ENCODE data around the gene CTSH. TPM values are rescaled to one million over a fixed set of nuclear protein-coding genes. Genes with fewer than 3 reads are reported as not detected.

CTSH gene
- total RNA-seq, 2 experiments from 2014 or later, result 11.1 to 11.4 TPM

GRCh38 chr15:78990278-78990677 lies 45.4 kb upstream of the CTSH start:
- no peaks in the 10 kb centered on the region for H3K4me1 ChIP-seq (ENCODE audit: insufficient read depth, low read length)
- Mint-ChIP-seq H3K27ac (no peak overlapping the region), H3K4me1 (ENCODE audit: low read depth) (no peaks in the 10 kb centered on the region), H3K4me3 (no peak overlapping the region), H3K36me3 (ENCODE audit: low read depth) (no peaks in the 10 kb centered on the region), H3K9me3 (no peaks in the 10 kb centered on the region), H3K27me3 (peaks cover 10% of the 10 kb centered on the region)
- no peak for DNase-seq
- no peak for TF ChIP-seq CTCF (IDR thresholded peaks at IDR 0.05)
- H3K27ac ChIP-seq (ENCODE audit: low read depth in 1 of 2, low read length in 2 of 2), result no peak overlapping the region
- H3K36me3 ChIP-seq (ENCODE audit: insufficient read depth, low read length), result no peaks in the 10 kb centered on the region
- H3K9me3 ChIP-seq (ENCODE audit: control insufficient read depth in 1 of 2, insufficient read depth in 1 of 2, low read length in 2 of 2), result no peaks in the 10 kb centered on the region
- ATAC-seq (ENCODE audit: poor library complexity), result no peak
- no peak overlapping the region for H3K4me3 ChIP-seq (ENCODE audit: low read length)
- POLR2A ChIA-PET, result no interaction called here
- no peaks in the 10 kb centered on the region for H3K27me3 ChIP-seq (ENCODE audit: control insufficient read depth in 1 of 2, insufficient read depth in 2 of 2, low read length in 2 of 2)
- CTCF ChIA-PET, result no interaction called here
- intact Hi-C loops (cut with DNase I, micrococcal nuclease), result no loop called here

- Mint-ChIP-seq H3K27me3 (peaks cover 10% of the 10 kb centered on the region), H3K36me3 (ENCODE audit: low read depth) (no peaks in the 10 kb centered on the region), H3K9me3 (no peaks in the 10 kb centered on the region), H3K27ac (no peak overlapping the region), H3K4me3 (no peak overlapping the region), H3K4me1 (ENCODE audit: low read depth) (no peaks in the 10 kb centered on the region)
- POLR2A ChIA-PET, result no interaction called here
- no peaks in the 10 kb centered on the region for H3K36me3 ChIP-seq (ENCODE audit: insufficient read depth, low read length)
- H3K9me3 ChIP-seq (ENCODE audit: control insufficient read depth in 1 of 2, insufficient read depth in 1 of 2, low read length in 2 of 2), result no peaks in the 10 kb centered on the region
- no peak overlapping the region for H3K4me3 ChIP-seq (ENCODE audit: low read length)
- intact Hi-C loops (cut with DNase I, micrococcal nuclease), result no loop called here
- ATAC-seq (ENCODE audit: poor library complexity) (no peak), DNase-seq (no peak)
- no peak for TF ChIP-seq CTCF (IDR thresholded peaks at IDR 0.05)
- H3K27ac ChIP-seq (ENCODE audit: low read depth in 1 of 2, low read length in 2 of 2), result no peak overlapping the region
- no peaks in the 10 kb centered on the region for H3K27me3 ChIP-seq (ENCODE audit: control insufficient read depth in 1 of 2, insufficient read depth in 2 of 2, low read length in 2 of 2)
- no peaks in the 10 kb centered on the region for H3K4me1 ChIP-seq (ENCODE audit: insufficient read depth, low read length)
- CTCF ChIA-PET, result no interaction called here
Observed at GRCh38 chr15:78989701-78990240, 44.9 kb upstream of the CTSH start.

- Mint-ChIP-seq H3K4me1 (ENCODE audit: low read depth) (no peaks in the 10 kb centered on the region), H3K27me3 (peaks cover 10% of the 10 kb centered on the region), H3K9me3 (no peaks in the 10 kb centered on the region), H3K36me3 (ENCODE audit: low read depth) (no peaks in the 10 kb centered on the region), H3K27ac (no peak overlapping the region), H3K4me3 (no peak overlapping the region)
- no peak overlapping the region for H3K27ac ChIP-seq (ENCODE audit: low read depth in 1 of 2, low read length in 2 of 2)
- intact Hi-C loops (cut with DNase I, micrococcal nuclease), result no loop called here
- TF ChIP-seq CTCF (IDR thresholded peaks at IDR 0.05), result no peak
- no peaks in the 10 kb centered on the region for H3K9me3 ChIP-seq (ENCODE audit: control insufficient read depth in 1 of 2, insufficient read depth in 1 of 2, low read length in 2 of 2)
- no peaks in the 10 kb centered on the region for H3K27me3 ChIP-seq (ENCODE audit: control insufficient read depth in 1 of 2, insufficient read depth in 2 of 2, low read length in 2 of 2)
- H3K4me3 ChIP-seq (ENCODE audit: low read length), result no peak overlapping the region
- H3K4me1 ChIP-seq (ENCODE audit: insufficient read depth, low read length), result no peaks in the 10 kb centered on the region
- H3K36me3 ChIP-seq (ENCODE audit: insufficient read depth, low read length), result no peaks in the 10 kb centered on the region
- ChIA-PET CTCF (no interaction called here), POLR2A (no interaction called here)
- peak in 3 of 14 experiments; percentile 24 to 76 (median 65) for DNase-seq
- ATAC-seq (ENCODE audit: poor library complexity), result no peak
Observed at GRCh38 chr15:78988361-78988911, 43.6 kb upstream of the CTSH start.

All from CD4-positive, alpha-beta T cell (primary cell).